Pulmonary artery endothelial cell (primary cell): ENCODE measurements around the gene MLLT10. TPM values are rescaled to one million over a fixed set of nuclear protein-coding genes. Genes with fewer than 3 reads are reported as not detected.

Experiments
- DNase-seq: peaks from one replicate; pipeline ENCODE4 v3.0.0-alpha.2; 2011; ENCODE audit warnings: low read depth, low spot score
- total RNA-seq: library from RNA; depleted of rRNA; stranded (reverse); fragments of >200 nt; gene quantifications from 2 replicates; pipeline ENCODE4 v1.2.3, GENCODE V29; 2014

The MLLT10 gene
- total RNA-seq, 1 donor from 2014 or later: 36.9 TPM

DNA sequence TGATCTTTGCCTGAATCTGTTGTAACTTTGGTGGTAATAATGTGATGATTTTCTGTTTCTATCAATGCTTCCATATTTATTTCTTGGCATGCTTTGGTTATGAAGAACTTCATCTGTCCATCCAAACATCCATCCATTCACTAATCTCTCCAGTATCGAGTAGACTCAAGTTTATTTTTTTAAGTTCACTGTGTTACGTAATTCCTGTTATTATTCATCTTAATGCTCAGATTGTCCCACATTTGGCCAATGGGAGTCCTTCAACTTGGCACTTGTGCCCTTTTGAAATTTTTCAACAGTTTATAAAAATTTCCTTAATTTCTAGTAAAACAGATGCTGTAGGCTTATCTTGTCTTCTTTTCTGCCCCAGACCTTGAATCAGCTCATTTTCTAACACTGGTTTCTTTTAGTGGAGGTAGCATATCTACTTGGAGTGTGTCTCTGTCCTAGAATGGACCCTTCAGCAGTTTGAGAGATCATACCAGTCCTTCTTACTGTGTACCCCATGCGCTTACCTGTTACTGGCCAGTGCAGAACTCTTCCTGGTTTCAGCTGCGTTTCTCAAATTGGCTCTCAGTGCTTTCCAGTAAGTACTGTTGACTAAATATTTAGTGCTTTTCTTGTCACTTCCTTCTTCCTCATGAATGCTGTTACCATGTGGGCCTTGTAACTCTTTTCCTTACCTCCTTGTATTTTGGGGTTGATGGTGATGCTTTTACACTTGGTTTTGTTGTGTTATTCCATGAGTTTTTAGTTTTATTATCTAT, 100.8 kb downstream of the MLLT10 start:
- DNase-seq: no peak

DNA sequence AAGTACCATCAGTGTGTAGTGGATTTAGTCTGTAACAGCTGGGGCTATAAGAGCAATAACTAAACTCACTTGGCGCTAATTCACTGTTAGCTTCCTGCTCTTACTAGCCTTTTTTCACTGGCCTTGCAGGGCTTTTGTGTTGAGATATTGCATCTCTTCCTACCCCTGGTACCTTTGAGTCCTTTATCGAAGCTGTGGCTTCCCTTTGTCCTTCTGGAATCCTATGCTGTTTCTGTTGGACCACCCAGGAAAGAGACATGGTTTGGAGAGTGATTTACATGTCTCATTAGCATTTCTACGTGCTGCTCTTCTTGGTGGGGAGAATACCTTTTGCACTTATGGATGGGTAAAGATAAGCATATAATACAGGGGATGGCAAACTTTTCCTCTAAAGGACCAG, 103.8 kb downstream of the MLLT10 start:
- DNase-seq: no peak

DNA sequence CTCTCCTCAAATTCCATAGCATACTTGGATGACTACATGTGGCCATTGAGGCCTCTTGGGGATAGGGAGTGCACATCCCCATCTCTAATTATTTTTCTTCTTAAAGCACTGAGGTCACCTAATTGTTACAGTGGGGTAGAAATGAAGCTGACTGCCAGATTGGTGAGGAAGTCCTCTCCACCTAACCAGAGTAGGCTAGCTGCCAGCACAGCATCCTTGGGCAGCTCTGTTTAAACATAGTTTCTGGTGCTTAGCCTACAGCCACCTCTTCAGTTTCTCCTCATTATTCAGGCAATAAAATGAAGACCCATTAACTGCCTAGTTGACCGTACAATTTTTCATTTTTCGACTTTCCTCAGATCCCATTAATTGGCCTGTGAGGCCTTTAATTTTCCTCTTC, 104.6 kb downstream of the MLLT10 start:
- DNase-seq: no peak

DNA sequence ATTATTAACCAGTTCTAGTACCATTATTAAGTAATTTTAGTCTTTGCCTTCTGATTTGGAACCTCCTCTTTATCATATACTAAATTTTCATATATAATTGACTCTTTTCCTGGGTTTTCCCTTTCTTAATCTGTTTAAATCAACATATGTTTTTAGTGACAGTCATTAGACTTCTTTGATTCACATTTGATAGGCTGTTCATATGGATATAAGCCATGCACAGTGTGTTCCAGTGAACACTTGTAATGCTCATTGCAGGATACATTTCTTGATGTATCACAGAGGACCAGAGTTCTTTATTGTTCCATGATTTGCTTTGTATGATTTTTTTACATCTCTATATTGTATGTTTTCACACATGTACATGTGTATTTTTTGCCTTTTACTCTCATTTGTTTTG, 114.0 kb downstream of the MLLT10 start:
- no peak for DNase-seq

DNA sequence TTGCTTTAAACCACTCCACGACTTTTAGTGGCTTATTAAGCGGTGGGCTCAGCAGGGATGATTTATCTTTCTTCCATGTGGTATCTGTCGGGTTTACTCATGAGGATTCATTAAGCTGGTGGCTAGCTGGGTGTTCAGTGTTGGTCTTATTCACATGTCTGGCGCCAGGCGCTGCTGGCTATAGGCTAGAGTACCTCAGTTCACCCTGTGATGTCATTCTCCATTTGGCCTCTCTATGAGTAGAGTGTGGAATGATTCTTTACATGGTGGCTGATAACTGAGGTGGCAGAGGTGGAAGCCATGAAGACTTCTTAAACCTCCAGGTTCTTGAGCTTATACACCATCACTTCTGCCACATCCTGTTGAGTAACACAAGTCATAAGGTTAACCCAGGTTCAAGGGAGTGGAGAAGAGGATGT, 115.4 kb downstream of the MLLT10 start:
- DNase-seq: no peak

DNA sequence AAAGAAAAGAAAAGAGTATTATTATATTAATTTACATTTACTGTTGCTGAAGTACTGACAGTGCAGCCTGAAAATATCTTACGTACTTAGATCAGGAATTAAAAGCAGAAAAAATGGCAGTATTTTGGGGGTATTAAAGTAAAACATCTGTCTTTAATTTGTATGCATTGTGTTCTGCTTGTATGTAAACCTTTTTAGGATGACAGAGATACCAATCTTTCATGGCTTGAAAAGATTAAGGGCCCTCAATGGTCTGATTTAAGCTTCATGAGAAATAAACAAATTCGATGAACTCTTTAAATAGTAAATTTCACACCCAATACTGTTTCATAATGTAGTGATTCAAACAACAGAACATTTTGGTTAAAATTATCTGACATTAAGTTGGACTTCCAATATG, 116.3 kb downstream of the MLLT10 start:
- DNase-seq: no peak

DNA sequence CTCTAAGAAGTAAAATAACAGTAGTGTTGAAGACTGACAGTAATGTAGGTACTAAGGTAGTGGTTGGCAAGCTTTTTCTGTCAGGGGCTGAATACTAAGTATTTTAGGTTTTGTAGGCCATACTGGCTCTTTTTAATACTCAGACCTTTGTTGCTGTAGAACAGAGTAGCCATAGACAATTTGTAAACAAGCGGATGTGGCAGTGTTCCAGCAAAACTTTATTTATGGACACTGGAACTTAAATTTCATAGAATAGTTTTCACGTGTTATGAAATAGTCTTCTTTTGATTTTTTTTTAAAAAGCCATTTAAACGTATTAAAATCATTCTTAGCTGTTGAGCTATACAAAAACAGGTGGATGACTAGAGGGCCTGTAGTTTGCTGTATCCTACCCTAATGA, 121.2 kb downstream of the MLLT10 start:
- no peak for DNase-seq

DNA sequence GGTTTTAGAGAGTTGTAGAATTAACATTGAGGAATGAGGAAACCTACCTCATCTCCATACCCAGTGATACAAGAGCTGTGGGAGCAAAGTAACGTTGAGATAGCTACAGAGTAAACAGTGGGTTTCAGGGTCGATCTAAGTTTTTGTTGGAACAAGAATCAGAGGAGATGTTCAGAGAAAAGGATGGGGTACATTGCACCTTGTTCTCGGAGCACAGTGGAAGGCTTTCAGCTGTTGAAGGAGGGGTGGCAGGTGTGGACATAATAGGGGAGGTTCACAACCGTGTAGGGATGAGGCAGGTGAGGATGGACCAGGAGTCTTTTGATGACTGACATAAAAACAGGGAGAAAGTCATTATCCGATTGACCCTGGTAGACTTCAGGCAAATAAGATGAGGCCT, 121.7 kb downstream of the MLLT10 start:
- no peak for DNase-seq

DNA sequence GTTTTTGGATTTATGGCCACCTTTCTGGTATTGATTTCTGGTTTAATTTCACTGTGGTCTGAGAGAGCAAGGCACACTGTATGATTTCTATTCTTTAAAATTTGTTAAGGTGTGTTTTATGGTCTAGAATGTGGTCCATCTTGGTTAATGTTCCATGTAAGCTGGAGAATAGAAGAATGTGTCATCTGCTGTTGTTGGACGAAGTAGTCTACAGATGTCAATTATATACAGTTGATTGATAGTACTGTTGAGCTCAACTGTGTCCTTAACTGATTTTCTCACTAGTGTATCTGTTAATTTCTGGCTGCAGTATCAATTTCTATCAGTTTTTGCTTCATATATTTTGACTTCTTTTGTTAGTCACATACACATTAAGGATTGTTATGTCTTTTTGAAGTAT, 127.1 kb downstream of the MLLT10 start:
- DNase-seq: no peak

DNA sequence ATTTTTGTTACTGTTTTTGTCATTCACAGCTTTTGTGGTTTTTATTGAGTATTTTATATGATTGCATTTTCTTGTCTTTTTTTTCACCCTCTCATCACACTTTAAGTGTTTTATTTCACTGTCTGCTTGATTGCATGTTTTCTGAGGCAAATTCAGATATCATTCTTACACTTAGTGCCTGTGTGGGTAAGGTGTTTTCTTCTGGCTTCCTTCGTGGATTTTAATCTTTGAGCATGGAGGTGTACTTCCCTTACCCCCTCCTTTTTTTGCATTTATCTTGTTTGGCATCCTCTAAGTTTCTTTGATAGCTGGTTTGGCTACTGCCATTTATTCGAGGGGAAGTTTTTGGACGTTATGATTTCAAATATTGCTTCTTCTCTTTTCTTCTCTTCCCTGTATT, 127.9 kb downstream of the MLLT10 start:
- no peak for DNase-seq

DNA sequence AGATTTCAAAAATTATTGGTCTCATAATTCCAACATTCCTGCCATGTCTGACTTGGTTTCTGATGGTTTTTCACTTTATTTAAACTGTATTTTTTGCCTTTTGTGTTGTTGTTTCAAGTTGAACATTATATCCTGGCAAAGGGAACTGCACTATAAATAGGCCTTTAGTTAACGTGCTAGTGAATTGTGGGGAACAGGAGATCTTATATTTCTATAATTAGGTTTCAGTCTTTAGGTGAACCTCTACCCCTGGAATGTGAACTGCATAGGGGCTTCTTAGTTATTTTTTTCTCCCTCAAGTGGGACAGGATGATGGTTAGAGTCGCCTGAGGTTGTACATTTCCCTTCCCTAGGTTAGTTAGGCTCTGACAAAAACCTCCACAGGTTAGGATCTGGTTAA, 128.6 kb downstream of the MLLT10 start:
- no peak for DNase-seq

DNA sequence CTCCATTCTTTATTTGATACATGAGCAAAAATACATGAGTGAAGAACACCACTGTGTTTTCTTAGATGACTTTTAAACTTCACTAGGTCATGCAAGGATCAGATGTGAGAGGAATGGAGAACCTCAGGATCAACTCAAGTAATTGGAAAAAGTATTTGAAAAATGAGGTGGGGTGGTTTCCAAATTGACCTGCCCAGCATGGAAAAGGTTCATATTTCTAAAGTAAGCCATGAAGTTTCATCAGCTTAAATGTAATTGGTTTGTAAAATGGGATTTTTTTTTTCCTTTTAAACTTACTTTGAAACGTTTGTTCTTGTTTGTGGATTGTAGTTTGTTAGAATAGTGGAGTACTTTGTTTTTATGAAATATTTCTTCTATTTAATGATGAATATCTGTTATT, 134.8 kb downstream of the MLLT10 start:
- no peak for DNase-seq

DNA sequence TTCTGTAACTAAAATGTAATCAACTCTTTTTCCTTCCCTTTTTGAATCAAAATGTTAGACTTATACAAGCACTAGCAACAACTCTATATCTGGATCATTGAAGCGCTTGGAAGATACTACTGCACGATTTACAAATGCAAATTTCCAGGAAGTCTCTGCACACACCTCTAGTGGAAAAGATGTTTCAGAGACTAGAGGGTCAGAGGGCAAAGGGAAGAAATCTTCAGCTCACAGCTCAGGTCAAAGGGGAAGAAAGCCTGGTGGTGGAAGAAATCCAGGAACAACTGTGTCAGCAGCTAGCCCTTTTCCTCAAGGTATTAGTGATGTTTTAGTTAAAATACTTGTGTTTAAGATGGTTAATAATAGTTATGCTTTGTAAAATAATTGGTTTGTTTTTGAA, 136.4 kb downstream of the MLLT10 start:
- DNase-seq: no peak

DNA sequence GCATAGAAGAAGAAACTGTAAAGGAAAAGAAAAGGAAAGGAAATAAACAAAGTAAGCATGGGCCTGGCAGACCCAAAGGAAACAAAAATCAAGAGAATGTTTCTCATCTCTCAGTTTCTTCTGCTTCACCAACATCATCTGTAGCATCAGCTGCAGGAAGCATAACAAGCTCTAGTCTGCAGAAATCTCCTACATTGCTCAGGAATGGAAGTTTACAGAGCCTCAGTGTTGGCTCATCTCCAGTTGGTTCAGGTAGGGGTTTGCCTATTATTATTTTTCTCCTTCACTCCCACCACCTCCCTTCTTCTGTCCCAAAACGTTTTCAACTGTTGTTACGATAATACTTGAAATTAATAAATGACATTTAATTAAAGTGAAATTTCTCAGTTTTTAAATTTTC, 139.6 kb downstream of the MLLT10 start:
- no peak for DNase-seq

DNA sequence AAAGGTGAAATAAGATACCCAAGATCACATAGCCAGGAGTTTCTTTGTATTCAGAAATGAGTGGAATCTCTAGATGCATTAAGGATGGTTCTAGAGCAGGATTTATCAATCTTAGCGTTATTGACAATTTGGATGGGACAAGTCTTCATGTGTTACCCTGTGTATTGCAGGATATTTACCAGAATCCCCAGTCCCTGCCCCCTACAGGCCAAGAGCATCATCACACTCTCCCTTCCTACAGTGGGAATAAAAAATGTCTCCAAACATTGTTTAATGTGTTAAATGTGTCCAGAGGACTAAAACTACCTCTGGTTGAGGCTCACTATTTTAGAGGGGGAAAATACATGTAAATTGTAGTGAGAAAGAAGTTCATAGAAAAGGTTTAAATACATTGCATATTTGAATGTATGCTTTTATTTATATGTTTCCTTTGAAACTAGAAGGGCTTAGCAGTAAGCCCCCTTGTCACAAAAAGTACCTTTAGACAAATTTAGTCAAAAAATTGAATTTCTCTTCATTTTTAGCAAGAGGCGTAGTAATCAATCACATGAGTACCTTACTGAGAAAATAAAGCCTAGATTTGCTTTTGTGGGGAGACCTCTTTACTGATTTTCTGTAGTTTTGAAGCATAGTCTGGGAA, 141.2 kb downstream of the MLLT10 start:
- DNase-seq: no peak

DNA sequence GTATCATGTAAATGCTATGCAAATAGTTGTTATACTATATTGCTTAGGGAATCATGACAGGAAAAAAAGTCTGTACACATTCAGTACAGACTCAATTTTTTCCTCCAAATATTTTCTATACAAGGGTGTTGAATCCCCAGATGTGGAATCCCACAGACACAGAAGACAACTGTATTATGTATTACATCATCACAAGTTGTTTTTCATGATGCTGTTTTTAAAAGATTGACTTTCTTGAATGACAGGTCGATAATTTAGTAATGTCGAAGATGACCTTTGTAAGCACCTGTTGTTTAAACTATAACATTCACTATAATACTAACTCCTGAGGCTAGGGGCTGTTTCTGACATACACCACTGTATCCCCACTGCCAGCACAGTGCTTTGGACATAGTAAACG, 143.5 kb downstream of the MLLT10 start:
- DNase-seq: no peak

DNA sequence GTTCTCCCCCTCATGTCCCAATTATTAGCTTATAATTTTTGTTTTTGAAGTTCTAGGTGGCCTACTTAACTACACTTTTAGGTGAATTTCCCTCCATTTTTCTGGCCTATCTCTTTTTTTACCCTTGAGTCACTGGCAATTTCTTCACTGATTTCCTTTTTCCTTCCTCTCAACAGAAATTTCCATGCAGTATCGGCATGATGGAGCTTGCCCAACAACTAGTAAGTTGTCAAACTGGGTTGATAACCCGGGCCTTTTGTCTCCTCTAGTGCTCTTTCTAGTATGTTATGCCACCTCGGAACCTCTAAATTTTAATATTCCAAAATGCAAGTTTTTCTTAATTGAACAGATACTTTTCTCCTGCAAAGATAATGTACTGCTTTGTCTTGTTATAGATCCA, 147.1 kb downstream of the MLLT10 start:
- no peak for DNase-seq

DNA sequence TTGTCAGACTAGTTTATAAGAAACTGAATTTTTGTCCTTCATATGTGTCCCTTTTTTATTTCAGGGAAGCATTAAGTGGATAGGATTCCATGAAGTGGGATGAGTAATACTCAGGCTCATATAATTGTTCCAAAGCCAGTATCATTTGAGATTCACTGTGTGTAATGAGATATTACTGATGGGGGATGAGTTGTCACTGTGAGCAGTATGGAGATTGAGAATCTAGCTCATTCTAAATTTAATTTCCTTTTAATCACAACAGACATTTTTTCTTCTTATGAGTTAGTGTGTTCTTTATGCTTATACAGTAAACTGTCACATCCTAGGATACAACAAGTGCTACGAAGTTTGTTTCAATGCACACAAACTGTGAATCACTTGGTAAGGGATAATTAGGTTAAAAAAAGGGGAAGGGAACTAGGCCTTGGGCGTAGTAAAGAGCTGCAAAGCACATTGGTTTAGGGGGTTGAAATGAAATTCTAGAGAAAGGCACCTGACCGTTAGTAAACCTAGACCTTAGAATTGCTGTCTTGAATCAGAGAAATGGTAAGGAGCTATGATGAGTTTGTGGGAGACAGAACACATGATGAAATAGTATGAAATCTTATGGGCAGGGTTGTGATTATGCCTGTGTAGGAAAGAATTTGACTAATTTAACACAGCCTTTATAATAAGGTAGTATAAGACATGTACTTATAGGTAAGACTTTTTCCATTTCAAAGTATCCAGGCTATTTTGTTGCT, 153.4 kb downstream of the MLLT10 start:
- no peak for DNase-seq

DNA sequence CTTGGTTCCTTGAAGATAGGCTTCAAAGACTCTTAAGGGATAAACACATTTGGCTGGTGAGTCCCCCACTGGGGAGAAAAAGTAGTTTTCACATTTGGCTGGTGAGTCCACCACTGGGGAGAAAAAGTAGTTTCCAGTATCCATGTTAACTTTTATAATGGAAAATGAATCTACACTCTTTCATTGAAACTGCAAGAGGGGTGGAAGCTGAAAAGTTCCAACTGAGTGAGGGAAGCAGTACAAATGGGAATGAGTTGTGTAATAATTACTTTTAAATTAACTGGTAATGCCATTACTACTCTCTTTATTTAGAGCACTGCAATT, 153.9 kb downstream of the MLLT10 start:
- no peak for DNase-seq

DNA sequence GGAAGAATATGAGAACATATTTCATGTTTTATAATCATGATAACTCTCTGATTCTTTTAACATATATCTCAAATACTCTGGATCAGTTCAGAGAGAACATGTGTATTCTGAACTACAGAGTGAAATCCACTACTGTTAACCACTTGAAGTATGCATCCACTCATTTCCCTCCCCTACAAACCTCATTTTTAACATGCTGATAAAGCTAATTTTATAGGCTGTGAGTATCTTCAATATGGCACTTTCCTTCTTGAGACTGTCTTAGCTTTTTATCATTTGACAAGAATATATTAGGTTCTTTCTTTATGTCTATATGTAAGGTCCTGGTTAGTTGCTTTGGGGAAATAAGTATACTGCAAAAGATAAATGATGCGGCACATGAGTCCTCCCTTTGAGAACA, 154.8 kb downstream of the MLLT10 start:
- DNase-seq: no peak

DNA sequence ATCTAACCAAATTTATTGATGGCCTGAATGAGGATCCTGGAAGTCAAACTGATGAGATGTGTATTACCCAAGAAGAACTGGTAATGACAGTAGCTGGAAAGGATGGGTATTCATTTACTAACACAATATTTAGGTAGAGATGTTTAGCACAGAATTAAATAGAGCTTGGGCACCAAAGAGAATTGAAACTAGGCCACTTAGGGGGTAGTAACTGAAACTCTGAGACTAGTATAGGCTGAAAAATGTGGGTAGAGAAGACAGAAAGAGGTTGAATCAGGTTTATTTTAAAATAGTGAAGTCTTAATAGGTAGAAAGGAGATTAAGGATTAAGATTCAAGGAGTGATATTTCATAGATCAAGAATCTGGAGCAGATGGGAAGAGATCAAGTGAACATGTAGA, 155.8 kb downstream of the MLLT10 start:
- no peak for DNase-seq

DNA sequence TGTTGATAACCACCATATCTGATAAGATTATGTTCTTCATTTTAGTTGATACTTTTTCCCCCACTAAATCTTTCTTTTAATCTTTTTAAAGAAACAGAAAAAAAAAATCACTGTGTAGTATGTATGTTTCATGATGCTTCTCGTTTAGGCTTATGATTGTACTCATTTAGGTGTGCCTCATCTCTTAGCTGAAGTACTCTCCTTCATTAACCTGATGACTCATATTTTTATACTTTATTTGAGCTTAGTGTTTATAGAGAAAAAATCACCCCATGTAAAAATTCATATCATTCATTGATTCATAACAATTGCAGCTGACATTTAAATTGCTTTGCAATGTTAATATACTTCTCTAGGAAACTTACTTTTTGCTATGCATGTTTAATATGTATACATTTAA, 158.9 kb downstream of the MLLT10 start:
- DNase-seq: no peak

DNA sequence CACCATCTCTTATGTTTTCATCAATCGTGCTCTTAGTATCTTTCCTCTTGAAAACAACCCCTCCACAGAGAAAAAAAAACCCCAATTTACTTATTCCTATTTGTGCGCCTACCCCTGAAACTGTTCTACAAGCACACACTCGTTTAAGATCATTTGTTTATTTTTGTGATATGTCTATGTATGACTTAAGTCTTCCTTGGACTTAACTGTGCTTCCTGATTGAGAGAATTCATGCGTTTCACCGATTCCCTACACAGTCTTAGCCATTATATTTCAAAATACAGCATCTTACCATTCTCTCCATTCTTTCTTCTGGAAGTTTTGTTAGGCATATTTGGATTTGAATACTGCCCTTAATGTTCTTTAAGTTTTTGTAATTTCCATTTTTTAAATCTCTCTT, 159.4 kb downstream of the MLLT10 start:
- DNase-seq: no peak
